Stimulated activated CD8-positive, alpha-beta memory T cell treated with anti-CD3 and anti-CD28 coated beads, Interleukin-12 subunit alpha, Interleukin-12 subunit beta, amount 100 ng/mL, for 24 hours (primary cell): ENCODE results near the gene GNAI2.
"Not testable (repeated sequence)": the region's sequence is repeated elsewhere in the genome, so short reads cannot be mapped to it uniquely, and the experiment has no call there.

Experiments
- DNase-seq: peaks from one replicate; pipeline ENCODE4 v3.0.0-alpha.2; 2020; ENCODE audit errors: extremely low read depth

The GNAI2 gene

GRCh38 chr3:50226888-50227389 lies 9.1 kb upstream of the GNAI2 start:
- no peak for DNase-seq

DNA sequence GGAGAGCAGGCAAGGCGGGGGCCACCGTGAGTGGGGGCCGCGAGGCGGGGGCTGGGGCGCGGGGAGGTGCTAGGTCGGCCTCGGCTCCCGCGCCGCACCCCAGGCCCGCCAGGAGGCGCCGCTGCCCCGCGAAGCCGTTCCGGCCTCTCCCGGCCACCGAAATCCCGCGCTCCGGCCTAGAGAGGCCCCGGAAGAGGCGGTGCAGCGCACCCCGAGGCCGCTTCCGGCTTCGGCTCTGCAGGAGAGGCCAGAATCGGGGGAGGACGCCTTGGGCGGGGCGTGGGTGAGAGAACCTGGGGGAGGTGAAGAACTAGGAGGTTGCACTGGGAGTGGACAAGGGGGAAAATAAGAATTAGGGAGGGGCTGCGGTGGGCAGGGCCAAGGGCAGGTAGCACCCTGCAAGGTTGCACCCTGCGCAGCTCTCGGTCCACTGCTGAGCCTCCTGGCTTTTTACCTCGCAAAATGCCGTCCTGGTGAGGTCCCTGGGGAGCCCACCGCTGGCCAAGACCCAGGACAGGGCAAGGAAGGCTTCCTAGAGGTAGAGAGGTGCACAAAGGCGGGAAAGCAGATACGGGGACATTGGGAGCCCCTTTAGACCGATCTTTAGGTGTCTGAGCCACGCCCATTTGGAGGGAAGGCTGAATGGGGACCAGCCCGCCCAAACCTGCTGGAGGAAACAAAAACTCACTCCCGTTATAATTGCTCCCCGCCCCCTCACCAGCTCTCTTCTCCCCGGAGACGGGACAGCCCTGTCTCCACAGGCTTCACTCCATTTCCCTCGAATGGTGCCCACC lies 8.4 kb upstream of the GNAI2 start:
- peak; percentile 76 for DNase-seq

GRCh38 chr3:50228184-50228763 lies 7.7 kb upstream of the GNAI2 start:
- not testable (repeated sequence) for DNase-seq

DNA sequence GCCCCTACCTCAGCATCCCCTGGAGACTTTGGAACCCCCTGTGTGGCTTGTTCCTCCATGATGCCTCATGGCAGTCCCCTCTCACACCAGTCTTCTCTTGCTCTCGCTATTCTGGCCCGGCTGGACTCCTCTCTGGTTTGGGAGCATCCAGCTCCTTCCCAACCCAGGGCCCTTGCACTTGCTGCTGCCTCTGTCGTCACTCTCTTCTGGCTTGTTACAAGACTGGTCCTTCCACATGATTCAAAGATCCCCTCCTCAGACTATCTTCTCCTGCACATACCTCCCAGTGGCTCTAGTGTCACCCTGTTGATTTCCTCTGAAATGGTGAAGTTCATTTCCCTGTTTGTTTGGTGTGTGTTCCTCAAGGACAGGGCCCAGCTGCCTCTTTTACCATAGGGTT lies 6.5 kb upstream of the GNAI2 start:
- no peak for DNase-seq

GRCh38 chr3:50230104-50230793 lies 5.8 kb upstream of the GNAI2 start:
- DNase-seq: no peak

DNA sequence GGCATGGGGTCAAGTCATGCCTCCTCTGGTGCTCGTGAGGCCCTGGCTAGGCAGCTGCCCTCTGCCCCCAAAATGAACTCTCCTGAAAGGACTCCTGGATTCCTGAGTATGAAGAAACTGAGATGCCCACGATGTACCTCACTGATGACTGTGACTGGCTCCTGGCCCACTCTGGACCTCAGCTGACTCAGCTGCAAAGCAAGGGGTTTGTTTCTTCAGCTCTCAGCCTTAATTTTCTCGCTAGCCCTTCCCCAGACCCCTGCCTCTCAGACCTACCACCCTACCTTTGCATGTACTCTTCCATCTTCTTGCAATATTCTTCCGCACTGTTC lies 5.2 kb upstream of the GNAI2 start:
- no peak for DNase-seq

GRCh38 chr3:50231581-50231980 lies 4.4 kb upstream of the GNAI2 start:
- DNase-seq: no peak

DNA sequence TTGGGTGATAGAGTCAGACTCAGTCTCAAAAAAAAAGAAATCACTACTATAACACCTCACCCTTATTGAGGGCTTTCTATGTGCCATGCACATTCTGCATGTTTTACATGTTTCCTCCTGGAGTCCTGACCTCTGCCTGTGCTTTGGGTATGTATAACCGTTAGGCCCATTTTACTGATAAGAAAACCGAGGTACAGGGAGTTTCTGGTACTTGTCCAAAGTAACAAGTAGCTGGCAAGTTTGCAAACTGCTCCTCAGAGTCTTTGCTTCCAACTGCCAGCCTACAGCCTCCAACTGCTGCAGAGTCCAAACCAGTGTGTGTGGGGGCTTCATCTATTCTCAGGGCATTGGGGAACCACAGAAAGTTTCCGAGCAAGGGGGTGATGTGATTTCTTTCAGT lies 3.7 kb upstream of the GNAI2 start:
- no peak for DNase-seq

DNA sequence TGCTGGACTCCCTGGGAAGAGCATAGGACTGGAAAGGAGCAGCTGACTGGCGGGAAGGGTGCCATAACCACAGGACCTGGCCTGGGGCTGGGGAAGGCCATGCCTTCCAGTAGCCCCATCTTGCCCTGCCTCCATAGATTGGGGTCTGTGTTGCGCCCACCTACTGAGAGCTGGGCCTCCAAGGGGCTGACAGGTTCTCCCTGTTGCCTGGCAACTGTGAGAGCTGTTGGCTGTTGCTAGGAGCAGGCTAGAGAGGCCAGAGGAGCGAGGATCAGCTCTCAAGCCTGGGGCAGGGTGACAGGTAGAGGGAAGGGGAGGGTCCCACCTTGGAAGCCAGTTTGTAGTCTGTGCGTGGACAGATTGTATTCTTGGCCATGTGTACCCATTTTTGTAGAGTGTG lies 2.8 kb upstream of the GNAI2 start:
- DNase-seq: no peak

DNA sequence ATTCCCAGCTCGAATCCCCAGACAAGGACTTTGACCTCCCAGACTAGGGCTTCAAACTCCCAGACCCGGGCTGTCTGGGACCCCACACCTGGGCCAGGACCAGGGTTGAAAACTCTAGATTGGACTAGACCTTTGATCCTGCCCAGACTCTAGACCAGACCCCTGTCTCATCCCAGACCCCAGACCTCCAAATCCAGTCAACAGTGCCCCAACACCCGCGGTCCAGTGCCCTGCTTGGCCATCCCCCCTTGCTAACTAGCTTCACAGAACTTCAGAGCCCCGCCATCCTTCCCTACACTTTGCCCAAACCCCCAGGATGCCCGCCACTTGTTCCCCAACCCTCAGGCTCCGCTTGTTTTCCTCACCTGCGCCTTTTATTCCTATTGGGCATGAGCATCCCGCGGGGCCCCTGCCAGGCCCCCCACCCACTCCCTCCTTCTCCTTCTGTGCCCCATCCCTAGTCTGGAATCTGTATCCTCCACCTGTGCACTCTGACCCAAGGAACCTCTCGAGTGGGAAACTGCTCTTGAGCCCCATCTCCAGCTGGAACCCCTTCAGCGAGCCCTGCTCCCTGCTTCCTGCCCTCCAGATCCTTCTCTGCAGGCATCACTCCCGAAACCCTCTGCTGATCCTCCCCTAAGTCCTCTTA lies 604 bp downstream of the GNAI2 start:
- DNase-seq: no peak

- DNase-seq: no peak
Observed at GRCh38 chr3:50237133-50237651, 1.2 kb downstream of the GNAI2 start.

GRCh38 chr3:50237754-50238548 lies 1.9 kb downstream of the GNAI2 start:
- DNase-seq: peak; percentile 71

- no peak for DNase-seq
Observed at GRCh38 chr3:50238549-50239026, 2.6 kb downstream of the GNAI2 start.

DNA sequence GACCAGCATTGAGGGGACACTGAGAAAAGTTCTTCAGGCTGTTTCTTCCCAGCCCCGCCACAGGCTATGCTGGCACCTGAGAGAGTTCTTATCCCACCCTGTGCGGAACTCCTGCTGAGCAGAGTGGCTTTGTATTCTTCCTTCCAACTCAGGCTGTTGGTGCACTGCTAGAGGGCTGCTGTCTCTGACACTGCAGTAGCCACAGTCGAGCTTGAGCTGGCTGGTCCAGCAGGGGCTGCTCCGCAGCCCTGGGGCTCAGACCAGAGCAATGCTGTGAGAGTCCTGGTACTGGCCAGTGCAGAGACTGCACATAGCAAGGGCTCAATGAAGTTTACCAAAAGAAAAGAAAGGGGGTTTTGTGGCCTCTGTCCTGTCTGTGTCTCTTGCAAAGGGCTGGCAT lies 3.6 kb downstream of the GNAI2 start:
- no peak for DNase-seq

DNA sequence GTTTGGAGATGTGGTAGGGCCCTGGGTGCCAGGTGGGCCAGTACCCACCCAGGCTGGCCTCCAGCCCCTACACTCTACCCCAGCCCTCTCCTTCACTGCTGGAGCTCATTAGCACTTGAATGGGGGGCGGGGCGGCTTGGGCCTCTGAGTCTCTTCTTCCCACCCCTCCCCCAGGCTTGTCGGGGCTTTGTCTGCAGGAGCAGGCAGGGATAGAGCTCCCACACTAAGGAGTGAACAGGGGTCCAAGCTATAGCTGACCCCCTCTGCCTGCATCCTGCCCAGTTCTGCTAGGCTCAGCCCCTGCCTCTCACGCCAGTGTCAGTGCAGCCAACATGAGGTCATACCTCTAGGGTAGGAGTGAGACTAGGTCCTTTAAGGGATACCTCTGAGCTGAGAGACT lies 5.2 kb downstream of the GNAI2 start:
- no peak for DNase-seq

DNA sequence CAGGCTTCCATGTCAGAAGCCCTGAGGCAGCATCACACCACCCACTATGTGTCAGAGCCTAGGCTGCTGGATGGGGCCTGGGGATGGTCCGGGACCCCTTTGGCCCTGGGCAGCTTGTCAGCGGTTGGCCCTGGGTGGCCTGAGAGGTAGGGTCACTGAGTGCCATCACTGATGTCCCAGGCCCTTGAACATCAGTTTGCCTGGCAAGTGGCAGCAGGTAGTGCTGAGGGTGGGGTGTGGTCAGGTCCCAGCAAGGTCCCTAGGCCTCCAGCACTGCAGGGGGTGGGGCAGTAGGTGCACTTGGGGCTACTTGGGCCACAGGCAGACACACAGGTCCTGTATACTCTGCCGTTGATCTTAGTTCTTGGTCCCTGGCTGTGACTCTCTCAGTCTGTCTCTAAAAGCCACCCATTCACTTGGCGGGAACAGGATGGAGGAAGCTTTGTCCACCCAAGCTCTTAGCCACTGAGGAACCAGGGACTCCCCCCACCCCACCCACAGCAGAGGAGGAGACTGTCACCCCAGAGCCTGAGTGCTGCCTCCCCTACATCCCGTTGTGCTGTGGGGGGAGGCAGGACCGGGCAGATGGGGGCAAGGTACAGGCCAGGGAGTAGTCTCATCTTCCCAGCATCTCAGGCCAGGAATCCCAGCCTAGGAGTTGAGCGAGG lies 5.8 kb downstream of the GNAI2 start:
- DNase-seq: no peak

- no peak for DNase-seq
Observed at GRCh38 chr3:50242381-50242770, 6.4 kb downstream of the GNAI2 start.

DNA sequence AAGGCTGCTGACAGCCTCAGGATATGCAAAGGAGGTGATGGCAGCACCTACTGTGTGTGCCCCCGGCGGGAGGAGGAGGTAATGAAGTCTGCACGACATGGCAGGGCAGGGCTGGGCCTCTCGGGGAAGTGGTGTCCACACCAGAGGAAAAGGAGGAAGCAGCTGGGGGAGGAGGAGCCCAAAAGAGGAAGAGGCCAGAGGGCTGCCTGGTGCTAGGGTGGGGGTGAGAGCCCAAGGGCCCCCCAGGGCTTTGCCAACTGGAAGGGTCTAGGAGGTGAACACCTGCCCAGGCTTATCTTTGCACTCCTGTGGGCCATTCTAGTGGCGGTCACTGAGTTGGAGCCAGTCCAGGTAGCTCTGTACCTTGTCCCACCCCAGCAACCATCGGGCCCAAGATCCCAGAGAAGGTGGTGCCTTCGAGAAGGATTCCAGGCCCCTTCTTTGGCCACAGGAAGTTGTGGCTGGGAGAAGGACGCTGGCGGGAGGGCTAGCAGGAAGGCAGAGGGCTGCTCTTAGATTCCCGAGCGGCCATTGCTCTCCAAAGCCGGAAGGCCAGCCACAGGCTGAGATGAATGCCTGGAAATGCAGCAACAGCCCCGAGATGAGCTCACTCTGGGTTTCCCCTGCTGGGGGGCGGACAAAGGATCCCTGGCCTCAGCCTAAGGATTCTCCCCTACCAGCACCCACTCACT lies 7.0 kb downstream of the GNAI2 start:
- DNase-seq: no peak

GRCh38 chr3:50243543-50243895 lies 7.5 kb downstream of the GNAI2 start:
- DNase-seq: no peak

DNA sequence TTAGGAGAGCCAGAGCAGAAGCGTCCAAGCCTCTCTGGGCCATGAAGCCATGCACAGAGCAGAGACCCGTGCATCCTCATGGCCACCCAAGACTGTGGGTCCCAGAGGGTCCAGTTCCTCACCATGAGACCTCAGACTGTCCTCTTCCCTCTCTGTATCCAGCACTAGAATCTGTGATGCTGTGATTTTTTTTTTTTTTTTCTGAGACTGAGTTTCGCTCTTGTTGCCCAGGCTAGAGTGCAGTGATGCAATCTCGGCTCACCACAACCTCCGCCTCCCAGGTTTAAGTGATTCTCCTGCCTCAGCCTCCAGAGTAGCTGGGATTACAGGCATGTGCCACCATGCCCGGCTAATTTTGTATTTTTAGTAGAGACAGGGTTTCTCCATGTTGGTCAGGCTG lies 8.8 kb downstream of the GNAI2 start:
- DNase-seq: not testable (repeated sequence)
